H9 (cell line): Measurements from ENCODE around the gene DIS3. TPM values are rescaled to one million over a fixed set of nuclear protein-coding genes. Genes with fewer than 3 reads are reported as not detected.

ENCODE experiments used
- DNase-seq: peaks from one replicate; pipeline ENCODE4 v3.0.0-alpha.2; 2017
- H2AFZ ChIP-seq: one replicate; pipeline ENCODE4 v1.6.1; 2013; ENCODE audit warnings: mild to moderate bottlenecking, low read length, control low read depth, moderate library complexity
- H2AK5ac ChIP-seq: 2 replicates; pipeline ENCODE4 v1.6.1; 2013; ENCODE audit warnings: low read length, control low read depth, mixed read lengths; ENCODE audit not compliant: insufficient read length
- H2BK120ac ChIP-seq: one replicate; pipeline ENCODE4 v1.6.1; 2013; ENCODE audit warnings: low read depth, mild to moderate bottlenecking, low read length, control low read depth, inconsistent platforms; ENCODE audit not compliant: poor library complexity, severe bottlenecking
- H2BK12ac ChIP-seq: 2 replicates; pipeline ENCODE4 v1.6.1; 2013; ENCODE audit warnings: low read length, control low read depth, mixed read lengths, low read depth; ENCODE audit not compliant: insufficient read length
- H2BK15ac ChIP-seq: 2 replicates; pipeline ENCODE4 v1.6.1; 2013; ENCODE audit warnings: low read depth, low read length, control low read depth
- H2BK20ac ChIP-seq: one replicate; pipeline ENCODE4 v1.6.1; 2013; ENCODE audit warnings: low read depth, mild to moderate bottlenecking, low read length, control low read depth, inconsistent platforms; ENCODE audit not compliant: poor library complexity, severe bottlenecking
- H2BK5ac ChIP-seq: 2 replicates; pipeline ENCODE4 v1.6.1; 2013; ENCODE audit warnings: low read length, control low read depth, mixed read lengths; ENCODE audit not compliant: insufficient read length
- H3K14ac ChIP-seq: 2 replicates; pipeline ENCODE4 v1.6.1; 2013; ENCODE audit warnings: low read length, control low read depth; ENCODE audit not compliant: insufficient read depth
- H3K18ac ChIP-seq: 2 replicates; pipeline ENCODE4 v1.6.1; 2013; ENCODE audit warnings: low read depth, mild to moderate bottlenecking, mixed read lengths, low read length, control low read depth; ENCODE audit not compliant: insufficient read length
- H3K23ac ChIP-seq: 2 replicates; pipeline ENCODE4 v1.6.1; 2013; ENCODE audit warnings: low read length, control low read depth, mixed read lengths, low read depth; ENCODE audit not compliant: insufficient read length
- H3K23me2 ChIP-seq: 2 replicates; pipeline ENCODE4 v1.6.1; 2013; ENCODE audit warnings: low read depth, mild to moderate bottlenecking, mixed read lengths, low read length, control low read depth; ENCODE audit not compliant: insufficient read length, poor library complexity, severe bottlenecking
- H3K27ac ChIP-seq: 2 replicates; pipeline ENCODE4 v1.5.1; 2013; ENCODE audit warnings: low read length, control low read depth, mixed read lengths, low read depth; ENCODE audit not compliant: insufficient read length
- H3K27me3 ChIP-seq: 2 replicates; pipeline ENCODE4 v1.6.1; 2013; ENCODE audit warnings: low read length, control low read depth, inconsistent platforms; ENCODE audit not compliant: insufficient read depth
- H3K4ac ChIP-seq: 2 replicates; pipeline ENCODE4 v1.6.1; 2013; ENCODE audit warnings: low read depth, mild to moderate bottlenecking, control low read depth, inconsistent platforms, low read length, moderate library complexity
- H3K4me1 ChIP-seq: 2 replicates; pipeline ENCODE4 v1.6.1; 2013; ENCODE audit warnings: low read length, control low read depth, inconsistent platforms; ENCODE audit not compliant: insufficient read depth
- H3K4me2 ChIP-seq: 2 replicates; pipeline ENCODE4 v1.6.1; 2013; ENCODE audit warnings: low read length, control low read depth, mixed read lengths; ENCODE audit not compliant: insufficient read length, insufficient read depth
- H3K56ac ChIP-seq: 2 replicates; pipeline ENCODE4 v1.6.1; 2013; ENCODE audit warnings: low read depth, mild to moderate bottlenecking, mixed read lengths, low read length, control low read depth; ENCODE audit not compliant: insufficient read length
- H3K79me1 ChIP-seq: 2 replicates; pipeline ENCODE4 v1.6.1; 2013; ENCODE audit warnings: low read depth, mild to moderate bottlenecking, moderate library complexity, low read length, control low read depth, inconsistent platforms; ENCODE audit not compliant: insufficient read depth, poor library complexity, severe bottlenecking
- H3K79me2 ChIP-seq: 2 replicates; pipeline ENCODE4 v1.6.1; 2013; ENCODE audit warnings: low read length, control low read depth, inconsistent platforms; ENCODE audit not compliant: insufficient read depth
- H3K9ac ChIP-seq: 2 replicates; pipeline ENCODE4 v1.6.1; 2013; ENCODE audit warnings: low read length, control low read depth, mixed read lengths; ENCODE audit not compliant: insufficient read length; ENCODE audit errors: extremely low read depth
- H3K9me3 ChIP-seq: one replicate; pipeline ENCODE4 v1.6.1; 2013; ENCODE audit warnings: low read depth, low read length, inconsistent platforms; ENCODE audit not compliant: control insufficient read depth
- H3T11ph ChIP-seq: one replicate; pipeline ENCODE4 v1.6.1; 2013; ENCODE audit warnings: mild to moderate bottlenecking, low read length, control low read depth, inconsistent platforms
- H4K20me1 ChIP-seq: one replicate; pipeline ENCODE4 v1.6.1; 2013; ENCODE audit not compliant: control insufficient read depth, insufficient read length, insufficient read depth
- H4K5ac ChIP-seq: 2 replicates; pipeline ENCODE4 v1.6.1; 2013; ENCODE audit warnings: low read depth, mild to moderate bottlenecking, mixed read lengths, low read length, control low read depth; ENCODE audit not compliant: insufficient read length
- H4K8ac ChIP-seq: replicated peaks from 2 replicates; pipeline ENCODE4 v1.6.1; 2013; ENCODE audit warnings: low read length, control low read depth, mixed read lengths, low read depth; ENCODE audit not compliant: insufficient read length
- H4K91ac ChIP-seq: 2 replicates; pipeline ENCODE4 v1.6.1; 2013; ENCODE audit warnings: low read depth, mild to moderate bottlenecking, moderate library complexity, mixed read lengths, low read length, control low read depth; ENCODE audit not compliant: insufficient read length
- H3K27ac Mint-ChIP-seq, 3 experiments: 2 replicates in 2 of 3; 3 replicates in 1 of 3; pipeline ENCODE4 v1.8.0; 2020 to 2021; ENCODE audit warnings: mixed read lengths in 3 of 3, mild to moderate bottlenecking in 1 of 3, moderate library complexity in 1 of 3
- H3K27me3 Mint-ChIP-seq: 2 replicates; pipeline ENCODE4 v1.8.0; 2021; ENCODE audit warnings: low read depth, mild to moderate bottlenecking, moderate library complexity, mixed read lengths
- H3K36me3 Mint-ChIP-seq, 3 experiments: 2 replicates in 2 of 3; 3 replicates in 1 of 3; pipeline ENCODE4 v1.8.0; 2020 to 2021; ENCODE audit warnings: low read depth in 3 of 3, mixed read lengths in 3 of 3; ENCODE audit not compliant: insufficient read depth in 1 of 3
- H3K4me1 Mint-ChIP-seq, 2 experiments: 2 replicates each; pipeline ENCODE4 v1.8.0; 2020; ENCODE audit warnings: mixed read lengths in 2 of 2
- H3K4me3 Mint-ChIP-seq, 2 experiments: 2 replicates in 1 of 2; 3 replicates in 1 of 2; pipeline ENCODE4 v1.8.0; 2020 to 2021; ENCODE audit warnings: mild to moderate bottlenecking in 2 of 2, mixed read lengths in 2 of 2, moderate library complexity in 1 of 2
- H3K9me3 Mint-ChIP-seq, 2 experiments: 2 replicates in 1 of 2; 3 replicates in 1 of 2; pipeline ENCODE4 v1.8.0; 2020; ENCODE audit warnings: mild to moderate bottlenecking in 2 of 2, mixed read lengths in 2 of 2, moderate library complexity in 1 of 2
- WGBS: extraction: QIAGEN DNeasy Blood & Tissue Kit; methylation state at CpG from one replicate; pipeline ENCODE4 v1.1.7; 2013; ENCODE audit warnings: missing lambda C conversion rate, low lambda C conversion rate, mixed read lengths; ENCODE audit not compliant: insufficient read length; ENCODE audit errors: extremely low coverage; 5-methylcytosine and 5-hydroxymethylcytosine counted together
- total RNA-seq: library from RNA; stranded (reverse); gene quantifications from 2 replicates; pipeline ENCODE4 v1.2.1, GENCODE V29; 2021
- TF ChIP-seq, protein P1 (sequence below): fragments of 200-600 bp; sonication (generic); conservative IDR thresholded peaks from 3 replicates; pipeline ENCODE4 v1.8.0; 2021; ENCODE audit warnings: antibody characterized with exemption, mild to moderate bottlenecking

The DIS3 gene
- total RNA-seq, 1 experiment from 2014 or later, result 47.3 TPM

- no peak overlapping the region for H4K5ac ChIP-seq
- Mint-ChIP-seq H3K27me3 (no peaks in the 10 kb centered on the region), H3K4me3 (no peak overlapping the region), H3K27ac (no peak overlapping the region), H3K4me1 (no peaks in the 10 kb centered on the region), H3K9me3 (no peaks in the 10 kb centered on the region), H3K36me3 (peaks cover 9 to 61% (median 56%) of the 10 kb centered on the region in 3 experiments; a peak in 6 of 7 replicates)
- no peak overlapping the region for H3T11ph ChIP-seq
- no peak overlapping the region for H3K4me2 ChIP-seq
- H2BK20ac ChIP-seq, result no peak overlapping the region
- H3K27ac ChIP-seq, result no peak overlapping the region
- no peak overlapping the region for H3K56ac ChIP-seq
- no peak overlapping the region for H2AK5ac ChIP-seq
- no peaks in the 10 kb centered on the region for H3K27me3 ChIP-seq
- H3K9ac ChIP-seq, result no peak overlapping the region
- H4K91ac ChIP-seq, result no peak overlapping the region
- no peaks in the 10 kb centered on the region for H3K79me1 ChIP-seq
- no peak overlapping the region for H2BK5ac ChIP-seq
- TF ChIP-seq, protein P1, sequence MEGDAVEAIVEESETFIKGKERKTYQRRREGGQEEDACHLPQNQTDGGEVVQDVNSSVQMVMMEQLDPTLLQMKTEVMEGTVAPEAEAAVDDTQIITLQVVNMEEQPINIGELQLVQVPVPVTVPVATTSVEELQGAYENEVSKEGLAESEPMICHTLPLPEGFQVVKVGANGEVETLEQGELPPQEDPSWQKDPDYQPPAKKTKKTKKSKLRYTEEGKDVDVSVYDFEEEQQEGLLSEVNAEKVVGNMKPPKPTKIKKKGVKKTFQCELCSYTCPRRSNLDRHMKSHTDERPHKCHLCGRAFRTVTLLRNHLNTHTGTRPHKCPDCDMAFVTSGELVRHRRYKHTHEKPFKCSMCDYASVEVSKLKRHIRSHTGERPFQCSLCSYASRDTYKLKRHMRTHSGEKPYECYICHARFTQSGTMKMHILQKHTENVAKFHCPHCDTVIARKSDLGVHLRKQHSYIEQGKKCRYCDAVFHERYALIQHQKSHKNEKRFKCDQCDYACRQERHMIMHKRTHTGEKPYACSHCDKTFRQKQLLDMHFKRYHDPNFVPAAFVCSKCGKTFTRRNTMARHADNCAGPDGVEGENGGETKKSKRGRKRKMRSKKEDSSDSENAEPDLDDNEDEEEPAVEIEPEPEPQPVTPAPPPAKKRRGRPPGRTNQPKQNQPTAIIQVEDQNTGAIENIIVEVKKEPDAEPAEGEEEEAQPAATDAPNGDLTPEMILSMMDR, result no peak
- H4K20me1 ChIP-seq, result no peaks in the 10 kb centered on the region
- H2AFZ ChIP-seq, result no peak overlapping the region
- H3K9me3 ChIP-seq, result no peaks in the 10 kb centered on the region
- no peak overlapping the region for H2BK15ac ChIP-seq
- no peak overlapping the region for H2BK120ac ChIP-seq
- H3K23me2 ChIP-seq, result no peaks in the 10 kb centered on the region
- DNase-seq, result no peak
- H3K18ac ChIP-seq, result no peak overlapping the region
- WGBS, result no CpG with 5 or more reads among the region's 1 CpG
- no peaks in the 10 kb centered on the region for H3K79me2 ChIP-seq
- H2BK12ac ChIP-seq, result no peak overlapping the region
- H3K14ac ChIP-seq, result no peak overlapping the region
- no peaks in the 10 kb centered on the region for H3K4me1 ChIP-seq
- no peak overlapping the region for H3K4ac ChIP-seq
- no peak overlapping the region for H4K8ac ChIP-seq
- H3K23ac ChIP-seq, result no peak overlapping the region
Measured at GRCh38 chr13:72745260-72745659, 36.4 kb downstream of the DIS3 start.
